Measurements from ENCODE around the gene VCPKMT. TPM values are rescaled to one million over a fixed set of nuclear protein-coding genes. Genes with fewer than 3 reads are reported as not detected.

The VCPKMT gene
- total and polyA plus RNA-seq, 9 of the 15 experiments (the other 6 are each of a cell fraction or from before 2014, with no cell fraction given) = 2.7 to 7.8 (median 6.3) TPM

- no peaks in the 10 kb centered on the region for H3K9me1 ChIP-seq (ENCODE audit: control insufficient read depth, insufficient read depth, low read length)
- 60% methylated on average over 11 of the region's 13 CpGs for whole genome bisulfite sequencing (ENCODE audit: insufficient coverage, low coverage, missing lambda C conversion rate)
- no peak overlapping the region for H3K4me3 ChIP-seq
- H3K79me2 ChIP-seq (ENCODE audit: control insufficient read depth, insufficient read depth, low read length) = no peaks in the 10 kb centered on the region
- BruUV-seq (replicated peaks) = no TSS peak
- H3K27ac ChIP-seq (ENCODE audit: extremely low read depth, low read depth, low read length) = no peak overlapping the region
- FAIRE-seq (no peak), DNase-seq (ENCODE audit: extremely low read depth in 1 of 4, low spot score in 3 of 4) (no peak), ATAC-seq (no peak)
- intact Hi-C loops (cut with micrococcal nuclease) = no loop called here
- H3K4me1 ChIP-seq (replicated peaks in 1 of 2; ENCODE audit: control insufficient read depth in 2 of 2, insufficient read depth in 2 of 2, low read length in 2 of 2) = no peaks in the 10 kb centered on the region
- ChIA-PET CTCF (ENCODE audit: low intra/inter-chr PET ratio) (no interaction called here), POLR2A (interaction anchor here (0.6 kb wide), 1 partner anchor 219 kb away, joined by 4 read pairs; no protein-coding TSS in a partner anchor)
- in situ Hi-C loops (cut with MboI) = no loop called here
- no peaks in the 10 kb centered on the region for H3K27me3 ChIP-seq (ENCODE audit: control insufficient read depth in 2 of 2, insufficient read depth in 2 of 2, low read length in 2 of 2)
- no peak overlapping the region for H3K4me2 ChIP-seq (ENCODE audit: insufficient read depth, low read length)
- TF ChIP-seq SRSF9 (IDR thresholded peaks at IDR 0.05; ENCODE audit: borderline replicate concordance, low read depth, low read length) (no peak), TFAP4 (CRISPR knock-in tag; IDR thresholded peaks at IDR 0.05; ENCODE audit: borderline replicate concordance) (no peak), BCOR (IDR thresholded peaks at IDR 0.05) (no peak), SMC3 (conservative IDR thresholded peaks at IDR 0.05; ENCODE audit: insufficient read depth, low read depth, low read length) (no peak), TFE3 (CRISPR knock-in tag; IDR thresholded peaks at IDR 0.05) (0 out of 2 replicates have a peak, but pooled peaks have one; percentile 19), ZC3H11A (IDR thresholded peaks at IDR 0.05; ENCODE audit: low read depth, low read length) (no peak)
- no peaks in the 10 kb centered on the region for H3K9me3 ChIP-seq (replicated peaks; ENCODE audit: control insufficient read depth, insufficient read depth, low read depth, low read length)
- no peaks in the 10 kb centered on the region for H4K20me1 ChIP-seq (replicated peaks; ENCODE audit: control insufficient read depth, insufficient read depth, low read length)
- H2AFZ ChIP-seq (ENCODE audit: low read depth, low read length) = no peak overlapping the region
- H3K9ac ChIP-seq (ENCODE audit: insufficient read depth in 1 of 2, low read depth in 2 of 2, low read length in 2 of 2) = no peak overlapping the region
- no peaks in the 10 kb centered on the region for H3K36me3 ChIP-seq (ENCODE audit: control insufficient read depth, insufficient read depth, low read length)
Measured at GRCh38 chr14:50070840-50071548, 45.4 kb downstream of the VCPKMT start.

Data from K562 (cell line).